ENCODE data around the gene NDUFAF2. TPM values are rescaled to one million over a fixed set of nuclear protein-coding genes. Genes with fewer than 3 reads are reported as not detected.

The NDUFAF2 gene
- total and polyA plus RNA-seq, 2 experiments from 2014 or later: 31.6 to 155 TPM

DNA sequence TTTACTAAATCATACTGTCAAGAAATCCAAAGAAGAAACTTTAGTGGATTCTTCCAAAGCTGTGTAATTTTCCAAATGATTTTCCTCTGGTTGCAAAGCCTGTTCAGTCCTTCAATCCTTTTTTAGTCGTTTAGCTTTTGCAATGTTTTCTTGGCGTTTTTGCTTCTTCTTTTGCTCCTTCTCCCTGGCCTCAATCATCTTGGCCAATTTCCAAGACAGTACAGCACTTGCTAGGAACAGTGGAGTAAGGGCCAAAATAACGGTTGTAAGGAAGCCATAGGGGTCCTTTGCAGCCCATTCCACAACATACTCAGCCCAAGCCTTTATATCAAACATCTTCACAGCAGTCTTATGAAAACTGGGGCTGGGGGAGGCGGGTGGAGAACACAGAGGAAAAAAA, 214.8 kb downstream of the NDUFAF2 start (continued):
- no peak for TF ChIP-seq ZNF331 (CRISPR knock-in tag; IDR thresholded peaks at IDR 0.05; ENCODE audit: low read depth)

DNA sequence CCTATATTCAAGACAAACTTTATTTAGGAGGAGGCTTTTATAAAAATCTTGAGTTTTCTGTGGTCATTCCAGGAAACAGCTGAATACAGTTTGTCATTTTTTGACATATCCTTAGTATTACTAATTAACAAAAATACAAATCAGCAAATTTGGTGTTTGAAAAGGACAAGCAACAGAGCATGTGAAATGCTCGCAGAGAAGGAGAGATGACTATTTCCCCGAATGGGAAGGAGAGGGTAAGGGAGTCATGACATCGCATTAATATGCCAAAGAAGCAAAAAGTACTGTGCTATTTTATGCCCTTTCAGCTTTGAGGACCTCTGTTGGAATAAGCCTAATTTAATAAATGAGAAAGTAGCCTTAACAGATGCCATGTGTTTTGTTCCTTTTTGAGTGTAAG, 215.5 kb downstream of the NDUFAF2 start:
- DNase-seq (ENCODE audit: low spot score) (no peak), ATAC-seq (no peak)
- Mint-ChIP-seq H3K27me3 (ENCODE audit: insufficient read depth, low read depth, poor library complexity) (peaks cover 2% of the 10 kb centered on the region), H3K4me3 (peak overlapping the region; percentile 93; the same call in 2 of the 3 replicates), H3K36me3 (ENCODE audit: low read depth) (peaks cover 68% of the 10 kb centered on the region), H3K9me3 (peaks cover 18% of the 10 kb centered on the region; the same call in 2 of the 3 replicates), H3K27ac (no peak overlapping the region), H3K4me1 (peaks cover 11% of the 10 kb centered on the region)
- H4K20me1 ChIP-seq (replicated peaks; ENCODE audit: insufficient read depth): peaks cover 10% of the 10 kb centered on the region
- no peak overlapping the region for H2AFZ ChIP-seq
- no peak overlapping the region for H3K4me3 ChIP-seq
- H3K27ac ChIP-seq (ENCODE audit: low read depth): no peak overlapping the region
- no peaks in the 10 kb centered on the region for H3K9me2 ChIP-seq (ENCODE audit: insufficient read depth)
- H3K27me3 ChIP-seq (ENCODE audit: insufficient read depth): no peaks in the 10 kb centered on the region
- H3F3A ChIP-seq (replicated peaks; ENCODE audit: low read depth): no peaks in the 10 kb centered on the region
- H3K4me1 ChIP-seq (ENCODE audit: insufficient read depth): peaks cover 15% of the 10 kb centered on the region
- H3K4me2 ChIP-seq: peak overlapping the region; percentile 88; the same call in 1 of the 2 replicates
- peaks cover 25% of the 10 kb centered on the region for H3K36me3 ChIP-seq (ENCODE audit: insufficient read depth)
- TF ChIP-seq ZNF331 (CRISPR knock-in tag; IDR thresholded peaks at IDR 0.05; ENCODE audit: low read depth): no peak
- H3K79me2 ChIP-seq (replicated peaks; ENCODE audit: insufficient read depth): peaks cover 53% of the 10 kb centered on the region

DNA sequence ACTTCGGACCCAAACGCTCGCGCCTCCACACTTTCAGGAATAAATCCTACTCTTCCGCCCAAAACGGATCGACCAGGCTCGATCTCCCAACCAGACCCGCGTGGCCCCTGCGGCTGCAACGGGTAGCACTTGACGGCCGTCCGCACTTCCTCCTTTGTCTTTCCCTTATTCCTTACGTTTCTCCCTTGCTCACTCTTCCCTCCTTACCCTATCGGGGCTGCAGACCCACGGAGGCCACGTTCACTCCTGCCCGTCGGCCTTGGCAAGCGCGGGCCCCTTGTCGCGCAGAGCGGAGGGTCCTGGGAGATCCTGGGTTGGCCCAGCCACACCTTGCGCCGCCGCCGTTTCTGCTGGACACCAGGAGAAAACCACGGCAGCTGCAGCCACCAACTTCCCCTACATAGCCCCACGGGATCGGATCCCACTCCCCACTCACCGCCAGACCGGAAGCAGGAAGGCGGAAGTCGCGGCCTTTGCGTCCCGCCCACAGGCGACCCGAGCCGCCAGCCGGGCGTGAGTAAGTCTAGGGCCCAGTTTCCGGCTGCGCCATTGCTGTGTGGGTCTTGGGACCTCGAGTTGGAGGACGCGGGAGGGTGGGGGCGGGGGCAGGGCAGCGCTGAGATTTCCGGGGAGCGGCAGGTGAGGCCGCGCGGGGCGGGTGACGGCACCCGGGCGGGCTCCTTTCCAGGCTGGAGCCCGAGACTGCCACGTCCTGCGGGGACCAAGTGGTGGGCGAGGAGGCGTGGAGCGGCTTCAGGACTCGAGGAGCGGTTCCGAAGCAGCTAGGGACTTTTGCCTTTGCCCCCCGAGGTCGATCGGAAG, 217.2 kb downstream of the NDUFAF2 start, which contains the start of gene SMIM15:
TSS of gene SMIM15 (minus strand) at position 459 of the 822 bp plus-strand sequence. CDS start 2,297 bp downstream, outside the sequence.
- peaks cover 2% of the 10 kb centered on the region for H3K27me3 Mint-ChIP-seq (ENCODE audit: insufficient read depth, low read depth, poor library complexity)
- ATAC-seq (peak; percentile 96), DNase-seq (ENCODE audit: low spot score) (peak; percentile 91)
- Histone ChIP-seq H3K9me2 (ENCODE audit: insufficient read depth) (no peaks in the 10 kb centered on the region), H4K20me1 (replicated peaks; ENCODE audit: insufficient read depth) (peaks cover 10% of the 10 kb centered on the region), H3K4me2 (peak within 1 kb of the TSS; percentile 88), H3K27me3 (ENCODE audit: insufficient read depth) (no peaks in the 10 kb centered on the region), H3K79me2 (replicated peaks; ENCODE audit: insufficient read depth) (peaks cover 57% of the 10 kb centered on the region), H3K36me3 (ENCODE audit: insufficient read depth) (peaks cover 25% of the 10 kb centered on the region), H3K27ac (ENCODE audit: low read depth) (peak within 1 kb of the TSS; percentile 86; the same call in 1 of the 2 replicates), H3F3A (replicated peaks; ENCODE audit: low read depth) (no peaks in the 10 kb centered on the region), H3K4me3 (peak within 1 kb of the TSS; percentile 98), H2AFZ (peak within 1 kb of the TSS; percentile 99), H3K4me1 (ENCODE audit: insufficient read depth) (peaks cover 18% of the 10 kb centered on the region)
- peak within 1 kb of the TSS; percentile 95 for H3K27ac Mint-ChIP-seq
- H3K4me1 Mint-ChIP-seq: peaks cover 11% of the 10 kb centered on the region
- H3K36me3 Mint-ChIP-seq (ENCODE audit: low read depth): peaks cover 61% of the 10 kb centered on the region
- peaks cover 18% of the 10 kb centered on the region; the same call in 2 of the 3 replicates for H3K9me3 Mint-ChIP-seq
- H3K4me3 Mint-ChIP-seq: peak within 1 kb of the TSS; percentile 93
- TF ChIP-seq POLR2AphosphoS5 (IDR thresholded peaks at IDR 0.05; ENCODE audit: low read depth) (peak; percentile 82), CREB1 (CRISPR knock-in tag; IDR thresholded peaks at IDR 0.05; ENCODE audit: low read depth) (peak; percentile 41; the same call in 1 of the 2 replicates), EZH2 (IDR thresholded peaks at IDR 0.05; ENCODE audit: low read depth, unreplicated experiment) (no peak), NANOG (IDR thresholded peaks at IDR 0.05; ENCODE audit: borderline replicate concordance) (no peak), EZH2phosphoT487 (IDR thresholded peaks at IDR 0.05; ENCODE audit: unreplicated experiment) (no peak), STAT1 (IDR thresholded peaks at IDR 0.05; ENCODE audit: unreplicated experiment) (no peak)
- TF ChIP-seq, protein P1, sequence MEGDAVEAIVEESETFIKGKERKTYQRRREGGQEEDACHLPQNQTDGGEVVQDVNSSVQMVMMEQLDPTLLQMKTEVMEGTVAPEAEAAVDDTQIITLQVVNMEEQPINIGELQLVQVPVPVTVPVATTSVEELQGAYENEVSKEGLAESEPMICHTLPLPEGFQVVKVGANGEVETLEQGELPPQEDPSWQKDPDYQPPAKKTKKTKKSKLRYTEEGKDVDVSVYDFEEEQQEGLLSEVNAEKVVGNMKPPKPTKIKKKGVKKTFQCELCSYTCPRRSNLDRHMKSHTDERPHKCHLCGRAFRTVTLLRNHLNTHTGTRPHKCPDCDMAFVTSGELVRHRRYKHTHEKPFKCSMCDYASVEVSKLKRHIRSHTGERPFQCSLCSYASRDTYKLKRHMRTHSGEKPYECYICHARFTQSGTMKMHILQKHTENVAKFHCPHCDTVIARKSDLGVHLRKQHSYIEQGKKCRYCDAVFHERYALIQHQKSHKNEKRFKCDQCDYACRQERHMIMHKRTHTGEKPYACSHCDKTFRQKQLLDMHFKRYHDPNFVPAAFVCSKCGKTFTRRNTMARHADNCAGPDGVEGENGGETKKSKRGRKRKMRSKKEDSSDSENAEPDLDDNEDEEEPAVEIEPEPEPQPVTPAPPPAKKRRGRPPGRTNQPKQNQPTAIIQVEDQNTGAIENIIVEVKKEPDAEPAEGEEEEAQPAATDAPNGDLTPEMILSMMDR (conservative IDR thresholded peaks at IDR 0.05; ENCODE audit: low read depth in 2 of 2): no peak
- TF ChIP-seq, protein P2, sequence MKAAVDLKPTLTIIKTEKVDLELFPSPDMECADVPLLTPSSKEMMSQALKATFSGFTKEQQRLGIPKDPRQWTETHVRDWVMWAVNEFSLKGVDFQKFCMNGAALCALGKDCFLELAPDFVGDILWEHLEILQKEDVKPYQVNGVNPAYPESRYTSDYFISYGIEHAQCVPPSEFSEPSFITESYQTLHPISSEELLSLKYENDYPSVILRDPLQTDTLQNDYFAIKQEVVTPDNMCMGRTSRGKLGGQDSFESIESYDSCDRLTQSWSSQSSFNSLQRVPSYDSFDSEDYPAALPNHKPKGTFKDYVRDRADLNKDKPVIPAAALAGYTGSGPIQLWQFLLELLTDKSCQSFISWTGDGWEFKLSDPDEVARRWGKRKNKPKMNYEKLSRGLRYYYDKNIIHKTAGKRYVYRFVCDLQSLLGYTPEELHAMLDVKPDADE (IDR thresholded peaks at IDR 0.05): peak; percentile 62
- TF ChIP-seq, protein P3, sequence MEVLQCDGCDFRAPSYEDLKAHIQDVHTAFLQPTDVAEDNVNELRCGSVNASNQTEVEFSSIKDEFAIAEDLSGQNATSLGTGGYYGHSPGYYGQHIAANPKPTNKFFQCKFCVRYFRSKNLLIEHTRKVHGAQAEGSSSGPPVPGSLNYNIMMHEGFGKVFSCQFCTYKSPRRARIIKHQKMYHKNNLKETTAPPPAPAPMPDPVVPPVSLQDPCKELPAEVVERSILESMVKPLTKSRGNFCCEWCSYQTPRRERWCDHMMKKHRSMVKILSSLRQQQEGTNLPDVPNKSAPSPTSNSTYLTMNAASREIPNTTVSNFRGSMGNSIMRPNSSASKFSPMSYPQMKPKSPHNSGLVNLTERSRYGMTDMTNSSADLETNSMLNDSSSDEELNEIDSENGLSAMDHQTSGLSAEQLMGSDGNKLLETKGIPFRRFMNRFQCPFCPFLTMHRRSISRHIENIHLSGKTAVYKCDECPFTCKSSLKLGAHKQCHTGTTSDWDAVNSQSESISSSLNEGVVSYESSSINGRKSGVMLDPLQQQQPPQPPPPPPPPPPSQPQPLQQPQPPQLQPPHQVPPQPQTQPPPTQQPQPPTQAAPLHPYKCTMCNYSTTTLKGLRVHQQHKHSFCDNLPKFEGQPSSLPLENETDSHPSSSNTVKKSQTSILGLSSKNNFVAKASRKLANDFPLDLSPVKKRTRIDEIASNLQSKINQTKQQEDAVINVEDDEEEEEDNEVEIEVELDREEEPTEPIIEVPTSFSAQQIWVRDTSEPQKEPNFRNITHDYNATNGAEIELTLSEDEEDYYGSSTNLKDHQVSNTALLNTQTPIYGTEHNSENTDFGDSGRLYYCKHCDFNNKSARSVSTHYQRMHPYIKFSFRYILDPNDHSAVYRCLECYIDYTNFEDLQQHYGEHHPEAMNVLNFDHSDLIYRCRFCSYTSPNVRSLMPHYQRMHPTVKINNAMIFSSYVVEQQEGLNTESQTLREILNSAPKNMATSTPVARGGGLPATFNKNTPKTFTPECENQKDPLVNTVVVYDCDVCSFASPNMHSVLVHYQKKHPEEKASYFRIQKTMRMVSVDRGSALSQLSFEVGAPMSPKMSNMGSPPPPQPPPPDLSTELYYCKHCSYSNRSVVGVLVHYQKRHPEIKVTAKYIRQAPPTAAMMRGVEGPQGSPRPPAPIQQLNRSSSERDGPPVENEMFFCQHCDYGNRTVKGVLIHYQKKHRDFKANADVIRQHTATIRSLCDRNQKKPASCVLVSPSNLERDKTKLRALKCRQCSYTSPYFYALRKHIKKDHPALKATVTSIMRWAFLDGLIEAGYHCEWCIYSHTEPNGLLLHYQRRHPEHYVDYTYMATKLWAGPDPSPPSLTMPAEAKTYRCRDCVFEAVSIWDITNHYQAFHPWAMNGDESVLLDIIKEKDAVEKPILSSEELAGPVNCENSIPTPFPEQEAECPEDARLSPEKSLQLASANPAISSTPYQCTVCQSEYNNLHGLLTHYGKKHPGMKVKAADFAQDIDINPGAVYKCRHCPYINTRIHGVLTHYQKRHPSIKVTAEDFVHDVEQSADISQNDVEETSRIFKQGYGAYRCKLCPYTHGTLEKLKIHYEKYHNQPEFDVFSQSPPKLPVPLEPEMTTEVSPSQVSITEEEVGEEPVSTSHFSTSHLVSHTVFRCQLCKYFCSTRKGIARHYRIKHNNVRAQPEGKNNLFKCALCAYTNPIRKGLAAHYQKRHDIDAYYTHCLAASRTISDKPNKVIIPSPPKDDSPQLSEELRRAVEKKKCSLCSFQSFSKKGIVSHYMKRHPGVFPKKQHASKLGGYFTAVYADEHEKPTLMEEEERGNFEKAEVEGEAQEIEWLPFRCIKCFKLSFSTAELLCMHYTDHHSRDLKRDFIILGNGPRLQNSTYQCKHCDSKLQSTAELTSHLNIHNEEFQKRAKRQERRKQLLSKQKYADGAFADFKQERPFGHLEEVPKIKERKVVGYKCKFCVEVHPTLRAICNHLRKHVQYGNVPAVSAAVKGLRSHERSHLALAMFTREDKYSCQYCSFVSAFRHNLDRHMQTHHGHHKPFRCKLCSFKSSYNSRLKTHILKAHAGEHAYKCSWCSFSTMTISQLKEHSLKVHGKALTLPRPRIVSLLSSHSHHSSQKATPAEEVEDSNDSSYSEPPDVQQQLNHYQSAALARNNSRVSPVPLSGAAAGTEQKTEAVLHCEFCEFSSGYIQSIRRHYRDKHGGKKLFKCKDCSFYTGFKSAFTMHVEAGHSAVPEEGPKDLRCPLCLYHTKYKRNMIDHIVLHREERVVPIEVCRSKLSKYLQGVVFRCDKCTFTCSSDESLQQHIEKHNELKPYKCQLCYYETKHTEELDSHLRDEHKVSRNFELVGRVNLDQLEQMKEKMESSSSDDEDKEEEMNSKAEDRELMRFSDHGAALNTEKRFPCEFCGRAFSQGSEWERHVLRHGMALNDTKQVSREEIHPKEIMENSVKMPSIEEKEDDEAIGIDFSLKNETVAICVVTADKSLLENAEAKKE (CRISPR knock-in tag; IDR thresholded peaks at IDR 0.05): no peak

Data from GM23338 (cell line).